Measurements from ENCODE around the gene BOD1. TPM values are rescaled to one million over a fixed set of nuclear protein-coding genes. Genes with fewer than 3 reads are reported as not detected.

The BOD1 gene
- total and polyA plus RNA-seq, 7 donors, result 57.0 to 295 (median 120) TPM

DNA sequence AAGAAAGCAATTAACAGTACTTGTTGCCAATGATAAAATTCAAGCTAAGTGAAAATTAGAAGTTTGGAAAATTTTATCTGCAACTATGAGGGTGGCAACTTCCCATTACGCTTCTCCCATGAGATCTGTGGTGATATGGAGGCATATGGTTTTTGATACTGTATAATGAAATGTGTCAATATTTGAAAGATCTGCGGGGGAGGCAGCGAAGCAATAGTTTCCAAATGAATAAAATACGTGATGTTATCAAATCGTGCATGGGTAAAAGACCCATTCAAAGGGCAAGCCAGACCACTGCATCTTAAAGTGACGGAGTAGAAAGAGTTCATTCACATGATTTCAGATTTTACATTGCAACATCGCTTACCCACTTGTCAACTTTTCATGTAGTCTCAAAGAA is 20.9 kb upstream of the BOD1 start:
- Histone ChIP-seq H3K4me1 (no peaks in the 10 kb centered on the region), H3K36me3 (ENCODE audit: insufficient read depth in 1 of 2, low read depth in 1 of 2) (no peaks in the 10 kb centered on the region), H3K27ac (no peak overlapping the region), H3K4me3 (no peak overlapping the region), H3K27me3 (ENCODE audit: insufficient read depth in 3 of 3, low read length in 2 of 3) (no peaks in the 10 kb centered on the region), H3K9me3 (no peaks in the 10 kb centered on the region)
- intact Hi-C loops (cut with DNase I), result no loop called here
- no peak for TF ChIP-seq CTCF (IDR thresholded peaks at IDR 0.05)
- no peak for ATAC-seq
- WGBS, 3 donors, result 82 to 90% (median 85%) methylated on average over 7 of the region's 7 CpGs
- DNase-seq, result no peak

DNA sequence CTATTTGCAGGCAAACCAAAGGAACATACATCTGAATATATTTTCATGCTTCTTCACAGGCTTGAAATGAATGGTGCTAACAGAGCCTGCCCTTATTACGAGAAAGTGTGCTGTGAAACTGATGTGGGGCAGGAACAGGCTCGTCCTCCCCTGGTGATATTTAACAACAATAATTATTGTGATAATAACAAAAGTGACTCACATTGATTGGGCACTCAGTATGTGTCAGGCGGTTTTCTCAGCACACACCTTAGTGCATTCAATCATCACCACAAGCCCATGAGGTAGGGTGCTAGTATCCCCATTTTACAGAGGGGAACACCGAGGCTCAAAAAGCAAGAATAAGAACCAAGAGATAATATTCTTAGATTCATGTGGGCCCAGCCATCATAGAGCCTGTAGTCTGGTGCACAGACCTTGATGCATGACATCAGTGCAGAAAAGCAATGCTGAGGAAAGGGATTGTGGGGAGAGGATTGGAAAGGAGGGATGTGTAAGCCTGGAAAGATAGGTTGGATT is 18.1 kb upstream of the BOD1 start:
- H3K4me1 ChIP-seq, result no peaks in the 10 kb centered on the region
- no peak overlapping the region for H3K4me3 ChIP-seq
- intact Hi-C loops (cut with DNase I), result no loop called here
- WGBS, 3 donors, result 87 to 94% (median 93%) methylated on average over 4 of the region's 4 CpGs
- H3K36me3 ChIP-seq (ENCODE audit: insufficient read depth in 1 of 2, low read depth in 1 of 2), result no peaks in the 10 kb centered on the region
- no peaks in the 10 kb centered on the region for H3K9me3 ChIP-seq
- ATAC-seq (no peak), DNase-seq (no peak)
- TF ChIP-seq CTCF (IDR thresholded peaks at IDR 0.05), result no peak
- no peaks in the 10 kb centered on the region for H3K27me3 ChIP-seq (ENCODE audit: insufficient read depth in 3 of 3, low read length in 2 of 3)
- H3K27ac ChIP-seq, result no peak overlapping the region

GRCh38 chr5:173633304-173633703 is 16.9 kb upstream of the BOD1 start:
- Histone ChIP-seq H3K9me3 (no peaks in the 10 kb centered on the region), H3K4me1 (peaks cover 1% of the 10 kb centered on the region), H3K27me3 (ENCODE audit: insufficient read depth in 3 of 3, low read length in 2 of 3) (no peaks in the 10 kb centered on the region), H3K27ac (no peak overlapping the region), H3K4me3 (no peak overlapping the region), H3K36me3 (ENCODE audit: insufficient read depth in 1 of 2, low read depth in 1 of 2) (no peaks in the 10 kb centered on the region)
- DNase-seq (no peak), ATAC-seq (peak in 1 of 4 donors; percentile 32)
- intact Hi-C loops (cut with DNase I), result no loop called here
- TF ChIP-seq CTCF (IDR thresholded peaks at IDR 0.05), result no peak
- 80 to 88% (median 83%) methylated on average over 10 of the region's 10 CpGs for WGBS, 3 donors

- intact Hi-C loops (cut with DNase I), result no loop called here
- 73 to 84% (median 79%) methylated on average over 3 of the region's 3 CpGs for WGBS, 3 donors
- DNase-seq (no peak), ATAC-seq (no peak)
- Histone ChIP-seq H3K27ac (no peak overlapping the region), H3K4me1 (peaks cover 3% of the 10 kb centered on the region), H3K9me3 (no peaks in the 10 kb centered on the region), H3K4me3 (no peak overlapping the region), H3K36me3 (ENCODE audit: insufficient read depth in 1 of 2, low read depth in 1 of 2) (no peaks in the 10 kb centered on the region), H3K27me3 (ENCODE audit: insufficient read depth in 3 of 3, low read length in 2 of 3) (no peaks in the 10 kb centered on the region)
- no peak for TF ChIP-seq CTCF (IDR thresholded peaks at IDR 0.05)
Measured at GRCh38 chr5:173631478-173631877, 15.0 kb upstream of the BOD1 start.

DNA sequence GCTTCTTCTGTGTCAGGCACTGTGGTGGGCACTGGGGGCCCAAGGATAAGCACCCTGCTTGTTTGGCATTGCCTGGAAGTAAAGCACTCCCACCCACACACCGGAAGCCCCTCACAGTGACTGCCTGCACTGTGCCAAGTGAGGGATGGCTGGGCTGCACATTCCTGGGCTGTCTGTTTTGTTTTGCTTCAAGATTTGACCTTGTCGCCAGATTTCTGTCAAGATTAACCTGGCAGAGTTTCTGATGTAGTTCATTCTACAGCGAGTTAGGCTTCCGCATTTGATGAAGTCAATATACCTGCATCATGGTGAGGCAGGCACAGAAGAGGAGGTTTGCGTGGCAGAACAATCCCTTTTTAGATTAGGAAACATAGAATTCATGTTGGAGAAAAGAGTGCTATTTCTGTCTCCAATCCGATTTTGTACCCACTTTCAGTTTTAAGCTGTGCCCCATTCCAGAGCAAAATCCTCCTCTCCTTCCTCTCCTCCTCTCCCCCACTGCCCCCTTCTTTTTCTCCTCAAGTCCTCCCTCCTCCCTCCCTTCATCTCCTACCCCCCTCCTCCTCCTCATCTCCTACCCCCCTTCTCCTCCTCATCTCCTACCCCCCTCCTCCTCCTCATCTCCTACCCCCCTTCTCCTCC is 14.4 kb upstream of the BOD1 start:
- DNase-seq (no peak), ATAC-seq (no peak)
- Histone ChIP-seq H3K9me3 (no peaks in the 10 kb centered on the region), H3K27me3 (ENCODE audit: insufficient read depth in 3 of 3, low read length in 2 of 3) (no peaks in the 10 kb centered on the region), H3K27ac (no peak overlapping the region), H3K4me1 (peaks cover 10% of the 10 kb centered on the region), H3K36me3 (ENCODE audit: insufficient read depth in 1 of 2, low read depth in 1 of 2) (no peaks in the 10 kb centered on the region), H3K4me3 (no peak overlapping the region)
- intact Hi-C loops (cut with DNase I), result no loop called here
- WGBS, 3 donors, result 59 to 82% (median 68%) methylated on average over 6 of the region's 6 CpGs
- no peak for TF ChIP-seq CTCF (IDR thresholded peaks at IDR 0.05)

All from psoas muscle (tissue), 8 donors.